HG03025 (cell line): ENCODE data around the gene RAMACL.

ENCODE experiments used
- ATAC-seq: cut with Tn5 transposase; IDR thresholded peaks from one replicate; pipeline ENCODE4 v1.9.1; 2021; ENCODE audit warnings: mild to moderate bottlenecking, moderate library complexity; ENCODE audit not compliant: unreplicated experiment, low FRiP score

Gene RAMACL

DNA sequence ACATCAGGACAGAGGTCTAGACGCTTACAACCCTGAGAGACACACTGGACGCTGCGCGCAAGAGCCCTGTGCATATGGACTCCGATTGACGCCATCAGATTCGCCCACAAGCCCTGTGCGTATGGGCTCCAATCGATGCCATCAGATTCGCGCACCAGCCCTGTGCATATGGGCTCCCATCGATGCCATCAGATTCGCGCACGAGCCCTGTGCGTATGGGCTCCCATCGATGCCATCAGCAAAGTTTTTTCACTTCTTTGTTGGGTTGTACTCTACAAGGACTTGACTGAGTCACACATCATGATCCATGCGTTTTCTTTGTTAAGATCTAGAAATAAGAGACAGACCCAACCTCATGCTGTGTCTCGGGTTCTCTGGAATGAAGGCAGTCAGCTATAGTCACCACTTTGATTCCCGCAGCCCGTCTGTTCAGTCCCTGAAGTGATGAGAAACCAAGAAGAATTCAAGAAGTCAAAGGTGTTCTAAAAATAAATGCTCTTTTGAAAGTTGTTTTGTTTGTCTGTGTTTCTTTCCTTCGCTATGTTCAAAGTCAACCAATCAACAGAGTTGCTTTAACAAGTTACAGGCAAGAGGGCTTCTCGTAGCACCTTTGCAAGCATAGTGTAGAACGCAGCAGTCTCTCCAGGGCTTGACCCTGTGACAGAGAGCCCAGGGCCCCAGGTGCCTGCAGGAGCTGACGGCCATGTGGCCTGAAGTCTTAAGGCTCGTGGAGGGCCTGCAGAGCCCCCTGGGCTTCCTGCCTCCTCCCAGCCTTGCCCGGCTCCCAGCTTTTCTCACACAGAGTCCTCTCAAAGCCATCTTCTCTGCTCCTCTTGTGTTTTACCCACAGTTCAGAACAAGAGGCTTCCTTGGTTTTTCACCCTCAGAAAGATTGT is 32.6 kb upstream of the RAMACL start:
- ATAC-seq: no peak

DNA sequence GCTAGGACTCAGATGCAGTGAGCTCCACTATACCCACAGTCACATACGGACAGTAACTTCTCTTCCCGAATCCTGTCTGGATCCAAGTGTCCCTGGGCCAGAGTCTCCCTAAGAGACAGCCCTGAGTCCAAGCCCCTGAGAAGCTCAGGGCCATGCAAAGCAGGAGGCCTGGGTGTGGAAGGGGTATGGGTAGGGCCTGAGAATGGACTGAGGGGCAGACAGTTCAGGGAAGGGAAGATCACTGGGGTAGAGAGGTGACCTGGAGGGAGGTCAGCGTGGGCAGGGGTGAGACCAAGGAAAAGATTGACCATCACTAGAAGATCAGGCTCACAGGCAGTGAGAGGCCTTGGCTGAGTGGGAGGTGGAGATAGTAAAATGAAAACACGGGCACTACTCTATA is 31.8 kb upstream of the RAMACL start:
- ATAC-seq: no peak

DNA sequence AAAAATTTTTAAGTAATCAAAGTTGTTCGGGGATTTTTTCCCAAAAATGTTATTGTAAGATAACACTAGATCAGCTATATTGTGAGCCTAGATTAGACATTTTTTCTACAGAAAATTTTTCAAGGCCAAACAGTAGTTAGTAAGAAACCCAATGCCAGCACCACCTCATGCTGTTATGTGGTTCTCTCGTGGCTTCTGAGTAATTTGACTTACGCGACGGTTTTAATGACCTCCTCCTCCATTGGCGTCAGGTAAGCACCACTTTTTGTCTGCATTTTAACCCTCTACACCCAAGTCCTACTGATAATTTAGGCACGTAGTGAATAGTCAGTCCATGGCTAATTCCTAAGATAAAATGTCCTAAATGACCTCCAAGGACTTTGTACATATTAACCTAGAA is 30.9 kb upstream of the RAMACL start:
- no peak for ATAC-seq

DNA sequence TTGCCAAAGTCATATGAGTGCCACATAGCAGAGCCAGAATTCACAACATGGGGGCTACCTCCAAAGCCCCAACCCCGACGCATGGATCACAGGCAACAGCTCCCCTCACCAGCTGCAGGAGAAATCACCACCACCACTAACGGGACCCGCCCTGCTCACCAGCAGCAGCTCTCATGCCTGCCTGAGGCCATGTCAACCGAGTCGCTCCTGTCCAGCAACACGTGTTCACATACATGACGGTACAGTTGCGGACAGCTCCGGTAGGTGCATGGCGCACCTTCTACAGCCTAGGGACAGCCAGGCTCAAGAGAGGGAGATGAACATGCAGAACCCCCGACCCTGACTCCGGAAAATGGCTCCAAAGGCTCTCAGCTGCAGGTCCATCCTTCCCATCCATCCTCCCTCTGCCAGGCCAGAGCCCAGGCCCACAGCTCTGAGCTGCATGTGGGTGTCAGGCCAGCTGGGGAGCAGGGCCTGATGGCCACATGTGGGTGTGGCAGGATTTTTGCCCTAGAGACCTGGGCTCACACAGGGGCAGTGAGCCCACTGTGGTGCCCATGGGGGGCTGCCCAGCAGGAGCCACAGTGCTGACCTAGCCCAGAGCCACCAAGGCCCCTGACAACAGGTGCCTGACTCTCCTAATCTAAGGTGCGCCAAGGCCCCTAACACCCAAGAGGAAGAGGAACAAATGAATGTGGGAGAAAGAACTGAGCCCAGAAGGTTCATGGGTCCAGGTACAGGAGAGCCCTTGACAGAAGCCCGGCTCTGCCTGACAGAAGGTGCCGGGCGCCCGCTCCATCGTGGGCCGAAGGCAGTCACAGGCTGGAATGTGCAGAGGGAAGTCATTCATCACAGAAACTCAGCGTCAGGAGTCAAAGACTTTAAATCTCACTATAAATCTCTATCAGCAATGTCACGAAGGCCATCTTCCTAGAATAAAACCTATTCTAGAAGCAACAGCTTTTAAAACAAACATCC is 30.1 kb upstream of the RAMACL start:
- ATAC-seq: no peak

DNA sequence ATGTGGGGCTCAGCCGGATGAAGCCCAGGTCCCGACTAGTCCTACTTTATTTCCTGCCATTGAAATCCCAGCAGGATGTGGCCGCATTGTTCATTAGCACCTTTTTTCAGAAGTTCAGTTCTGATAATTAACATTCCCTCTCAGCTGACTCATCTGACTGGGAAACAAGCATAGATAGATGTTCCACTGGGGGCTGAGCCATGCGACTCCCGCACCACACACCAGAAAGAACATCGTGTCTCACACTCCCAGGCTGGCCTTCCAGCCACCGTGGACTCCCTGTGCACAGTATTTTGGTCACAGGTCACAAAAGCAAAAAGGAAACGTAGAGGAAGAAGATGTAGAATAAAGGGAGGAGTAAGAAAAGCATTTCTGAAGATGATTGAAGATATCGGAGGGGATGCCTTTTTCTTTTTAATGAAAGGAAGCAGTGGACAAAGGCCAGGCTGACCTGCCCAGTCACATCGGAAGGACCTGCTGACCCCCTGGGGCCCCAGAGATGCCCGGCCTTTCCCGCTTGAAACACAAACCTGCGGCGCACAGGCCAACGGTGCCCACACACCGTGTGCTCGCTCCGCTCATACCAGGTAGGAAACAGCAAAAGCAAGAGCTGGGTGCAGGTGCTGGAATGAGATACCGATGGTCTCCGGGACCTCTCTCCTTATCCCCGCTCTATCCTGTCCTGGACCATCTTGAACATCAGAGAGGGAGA is 28.7 kb upstream of the RAMACL start:
- no peak for ATAC-seq

DNA sequence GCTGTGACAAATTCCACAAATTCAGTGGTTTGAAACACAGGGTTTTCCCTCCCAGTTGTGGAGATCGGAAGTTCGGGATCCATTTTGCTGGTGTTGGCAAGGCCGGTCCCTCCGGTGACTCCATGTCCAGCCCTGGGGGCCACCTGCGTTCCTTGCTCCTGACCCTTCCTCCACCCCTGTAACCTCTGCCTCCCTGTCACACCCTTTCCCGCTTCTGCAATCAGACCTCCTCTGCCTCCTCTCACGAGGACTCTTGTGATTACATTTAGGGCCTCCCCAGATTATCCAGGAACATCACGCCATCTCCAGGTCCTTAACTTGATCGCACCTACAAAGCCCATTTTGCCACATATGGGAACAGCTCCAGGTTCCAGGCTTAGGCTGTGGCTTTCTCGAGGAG is 28.1 kb upstream of the RAMACL start:
- no peak for ATAC-seq

DNA sequence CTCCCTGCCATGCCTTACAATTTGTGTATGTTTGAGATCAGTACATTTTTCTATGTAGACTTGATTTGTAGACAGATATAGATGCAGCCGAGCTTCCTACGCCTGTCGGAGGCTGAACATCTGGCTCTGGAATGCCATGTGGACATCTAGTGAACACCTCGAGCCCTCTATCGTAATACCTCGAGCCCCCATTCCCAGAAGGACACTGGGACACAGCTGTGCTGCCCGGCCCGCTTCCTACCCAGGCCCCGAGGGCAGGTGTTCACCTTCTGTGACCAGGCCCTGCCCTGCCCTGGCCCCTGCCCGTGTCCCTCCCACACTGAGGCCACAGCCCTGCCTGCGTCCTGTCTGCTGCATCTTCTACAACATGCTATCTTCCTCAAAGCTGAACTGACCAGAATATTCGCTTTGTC is 27.7 kb upstream of the RAMACL start:
- no peak for ATAC-seq

DNA sequence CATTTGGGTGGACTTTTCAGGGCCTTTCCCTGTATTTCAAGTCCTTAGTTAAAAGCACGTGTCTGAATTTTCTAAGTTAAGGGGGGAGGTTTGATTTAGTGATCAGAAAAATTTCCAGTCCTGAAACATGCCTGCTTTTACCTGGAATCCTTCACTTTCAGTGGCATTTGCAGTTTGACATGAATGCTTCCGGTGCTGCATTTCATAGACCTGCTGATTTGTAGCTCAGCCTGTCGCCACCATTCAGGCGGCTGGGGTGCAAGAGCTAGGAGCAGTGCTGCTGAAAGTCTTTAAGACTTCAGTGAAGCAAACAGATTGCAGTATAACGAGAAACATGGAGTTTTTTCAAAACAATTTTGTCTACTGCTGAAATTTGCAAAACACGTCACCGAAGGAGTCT is 26.5 kb upstream of the RAMACL start:
- no peak for ATAC-seq

DNA sequence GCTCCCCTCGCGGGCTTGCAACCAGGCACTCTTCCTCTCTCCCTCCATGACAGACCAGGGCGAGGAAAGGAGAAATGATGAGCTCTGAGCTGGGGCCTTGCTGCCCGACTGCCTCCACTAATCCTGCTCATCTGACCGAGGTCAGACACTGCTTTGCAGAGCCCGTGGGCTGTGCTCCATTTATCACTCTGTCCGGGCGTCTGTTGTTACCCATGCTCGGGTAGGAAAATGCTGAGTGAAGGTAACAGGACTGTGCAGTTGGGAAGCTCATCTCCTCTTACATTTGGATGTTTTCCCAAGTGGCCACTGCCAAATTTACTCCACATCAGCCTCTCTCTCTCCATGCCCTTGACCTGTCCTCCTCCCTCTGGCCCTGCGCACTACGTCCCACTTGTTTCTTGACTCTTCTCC is 26.0 kb upstream of the RAMACL start:
- ATAC-seq: no peak

DNA sequence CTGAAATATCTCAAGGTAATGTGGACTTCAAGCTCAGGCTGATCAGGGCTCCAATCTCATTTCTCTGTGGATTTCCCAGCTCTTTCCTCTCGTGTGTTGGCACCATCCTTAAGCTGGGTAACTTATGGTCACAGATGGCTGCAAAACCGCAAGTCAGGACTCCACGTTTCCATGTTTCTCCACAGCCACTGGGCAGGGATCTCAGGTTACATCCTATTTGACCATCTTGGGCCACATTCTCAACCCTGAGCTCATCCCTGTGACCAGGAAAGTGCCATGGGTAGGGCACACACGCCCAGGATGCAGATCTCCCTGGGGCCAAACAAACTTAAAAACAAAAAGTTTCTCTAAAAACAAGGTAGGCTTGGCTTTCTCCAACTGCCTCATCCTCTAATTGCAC is 25.2 kb upstream of the RAMACL start:
- no peak for ATAC-seq

DNA sequence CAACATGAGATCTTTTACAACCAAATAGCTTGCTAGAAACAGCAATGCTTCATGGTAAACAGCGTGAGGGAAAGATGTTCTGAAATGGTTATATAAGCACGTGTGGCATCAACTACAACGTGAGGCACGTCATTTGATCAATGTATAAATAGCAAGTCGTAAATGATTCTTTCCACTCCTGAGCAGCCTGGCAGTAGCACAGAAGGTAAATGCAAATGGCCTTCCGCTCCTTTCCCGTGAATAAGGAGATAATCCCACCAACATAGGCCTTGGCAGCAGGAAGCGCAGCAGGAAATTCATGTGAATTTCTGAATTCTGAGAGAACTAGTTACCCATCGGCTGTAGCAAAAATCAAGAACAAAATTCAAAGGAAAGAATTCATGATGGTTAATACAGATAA is 23.6 kb upstream of the RAMACL start:
- ATAC-seq: no peak

DNA sequence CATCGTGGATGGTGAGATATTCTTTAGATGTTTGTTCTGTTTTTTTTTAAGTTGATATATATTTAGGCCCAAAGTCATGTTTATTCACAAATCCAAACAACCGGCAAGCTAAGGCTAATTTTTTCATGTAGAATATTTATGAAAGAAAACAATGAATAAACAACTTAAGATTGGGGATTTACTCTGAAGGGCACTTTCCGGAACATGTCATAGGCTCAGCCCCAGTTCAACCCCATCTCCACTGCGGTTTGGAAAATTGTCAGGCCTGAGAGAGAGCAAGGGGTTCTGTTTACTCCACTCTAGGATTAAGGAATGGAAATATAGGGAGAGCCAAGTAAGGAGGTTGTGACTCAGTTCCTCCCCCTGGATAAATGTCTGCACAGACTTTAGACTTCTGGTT is 22.3 kb upstream of the RAMACL start:
- ATAC-seq: no peak

DNA sequence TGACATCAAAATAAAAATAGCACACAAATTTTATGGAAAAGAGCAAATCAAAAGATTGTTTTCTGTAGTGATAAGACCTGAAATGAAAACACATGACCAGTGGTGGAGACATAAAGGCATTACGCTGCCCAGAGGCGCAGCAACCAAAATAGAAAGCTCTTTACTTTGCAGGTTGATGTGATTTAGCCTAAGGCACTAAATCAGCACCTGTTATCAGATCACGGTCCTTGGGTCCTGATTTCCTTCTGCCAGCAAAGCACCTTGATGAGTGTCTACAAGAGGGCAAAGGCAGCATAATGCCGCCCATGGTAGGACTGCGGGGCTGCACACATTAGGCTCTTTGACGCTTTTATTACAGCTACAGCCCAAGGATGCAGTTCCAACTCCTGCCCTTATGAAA is 19.3 kb upstream of the RAMACL start:
- no peak for ATAC-seq

DNA sequence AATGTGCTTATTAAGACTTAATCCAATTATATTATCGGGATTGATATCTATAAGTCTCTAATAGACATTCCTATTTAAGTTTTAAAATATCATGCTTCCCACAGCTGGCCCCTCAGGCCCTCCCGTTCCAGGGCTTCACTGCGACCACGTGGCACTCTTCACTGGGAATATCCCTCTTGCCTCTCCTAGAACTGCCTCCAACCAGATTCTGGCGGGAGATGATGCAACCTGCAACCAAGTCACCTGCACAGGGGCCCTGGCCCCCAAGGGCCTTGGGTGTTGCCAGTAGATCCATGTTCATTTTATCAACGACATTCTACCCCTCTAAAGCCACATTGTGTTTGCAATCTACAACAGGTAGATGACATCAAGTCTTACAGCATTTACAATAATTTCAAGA is 18.4 kb upstream of the RAMACL start:
- no peak for ATAC-seq

DNA sequence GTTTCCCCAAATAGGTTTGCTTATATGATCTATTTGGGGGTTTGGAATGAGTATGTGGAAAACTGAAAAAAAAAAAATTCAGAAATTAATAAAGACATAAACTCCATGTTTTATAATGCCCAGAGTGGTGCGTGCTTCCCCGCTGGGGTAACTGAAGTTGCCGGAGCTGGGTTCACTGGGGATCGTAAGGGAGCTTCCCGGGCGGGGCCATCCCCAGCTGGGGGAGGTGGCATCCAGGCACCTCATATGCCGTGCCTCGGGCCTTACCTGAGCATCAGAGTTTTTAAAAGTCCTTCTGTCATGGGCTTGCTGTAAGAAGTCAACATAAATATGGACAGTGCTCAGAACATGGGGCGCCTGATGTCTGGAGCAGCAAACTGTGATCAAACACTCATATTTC is 17.9 kb upstream of the RAMACL start:
- no peak for ATAC-seq

DNA sequence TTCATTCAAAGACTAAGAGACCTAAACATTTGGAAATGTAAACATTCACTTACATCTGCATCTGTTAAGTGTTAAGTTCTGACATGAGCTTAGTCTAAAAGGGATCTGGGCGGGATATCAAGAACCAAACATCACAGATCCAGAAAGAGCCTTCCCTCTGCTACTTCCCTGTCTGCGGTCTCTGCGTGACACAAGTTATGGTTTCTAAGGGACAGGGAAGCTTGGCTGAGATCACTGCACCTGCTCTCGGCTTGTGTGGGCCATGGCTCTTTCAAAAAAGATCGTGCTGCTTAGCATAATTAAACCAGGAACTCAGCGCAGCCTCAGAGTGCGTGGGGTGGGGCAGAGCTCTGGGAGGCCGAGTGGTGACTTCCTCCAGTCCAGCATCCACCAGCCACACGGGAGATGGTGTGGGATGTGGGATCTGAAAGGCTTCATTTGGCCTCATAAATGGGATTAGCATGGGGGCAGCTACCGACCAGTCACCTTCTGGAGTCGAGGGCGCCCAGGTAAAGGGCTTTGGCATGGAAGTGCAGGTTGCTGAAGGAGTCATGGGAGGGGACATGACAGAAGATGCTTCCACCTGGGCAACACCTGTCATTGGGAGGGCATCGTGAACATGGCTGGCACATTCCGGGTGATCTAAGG is 16.7 kb upstream of the RAMACL start:
- no peak for ATAC-seq

DNA sequence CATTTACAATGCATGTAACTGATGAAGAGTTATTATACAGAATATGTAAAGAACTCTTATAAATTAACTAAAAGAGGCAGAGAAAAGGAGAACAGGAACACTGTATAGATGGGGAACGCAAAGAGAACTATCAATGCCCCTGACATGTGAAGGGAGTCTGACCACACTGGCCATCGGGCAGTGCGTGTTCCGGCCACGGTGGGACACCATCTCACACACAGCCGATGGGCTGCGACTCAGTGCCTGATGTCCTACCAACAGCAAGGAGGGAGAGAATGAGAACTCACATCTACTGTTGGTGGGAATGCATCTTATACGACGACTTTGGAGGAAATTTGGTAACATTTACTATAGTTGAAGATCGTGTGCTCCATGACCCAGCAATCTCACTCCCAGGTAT is 15.5 kb upstream of the RAMACL start:
- ATAC-seq: no peak

DNA sequence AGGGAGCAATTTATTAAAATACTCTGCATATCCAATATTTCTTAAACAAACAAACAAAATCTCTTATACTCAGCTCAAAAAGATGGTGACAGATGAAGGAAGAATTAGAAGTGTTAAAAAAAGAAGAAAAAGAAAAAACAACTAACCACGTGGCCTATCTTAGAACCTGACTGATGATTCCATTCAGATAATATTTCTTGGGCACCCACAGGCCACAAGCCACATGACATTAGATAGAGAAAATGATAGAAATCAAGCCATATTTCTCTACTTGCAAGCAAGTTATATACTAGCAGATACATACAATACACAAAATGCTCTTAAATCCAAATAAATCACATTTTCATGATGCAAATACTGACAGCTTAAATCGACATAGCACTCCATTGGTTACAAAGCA is 14.5 kb upstream of the RAMACL start:
- no peak for ATAC-seq

DNA sequence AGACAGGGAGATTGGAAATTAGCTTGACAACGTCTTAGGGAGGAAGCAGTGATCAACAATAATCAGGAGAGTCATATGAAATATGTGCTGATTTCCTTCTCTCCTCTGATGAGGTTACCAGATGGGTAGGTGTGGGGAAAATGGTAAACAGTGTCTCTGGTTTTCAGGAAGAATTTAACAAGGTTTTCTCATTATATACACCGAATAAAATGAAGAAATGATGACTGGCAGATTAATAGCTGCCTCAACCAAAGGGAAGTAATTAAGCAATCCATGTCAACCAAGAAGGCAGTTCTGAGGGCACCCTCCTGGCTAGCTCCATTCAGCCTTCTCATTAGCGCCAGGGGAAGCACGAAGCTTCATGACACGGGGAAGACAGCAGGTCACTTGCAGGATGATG is 12.7 kb upstream of the RAMACL start:
- no peak for ATAC-seq

DNA sequence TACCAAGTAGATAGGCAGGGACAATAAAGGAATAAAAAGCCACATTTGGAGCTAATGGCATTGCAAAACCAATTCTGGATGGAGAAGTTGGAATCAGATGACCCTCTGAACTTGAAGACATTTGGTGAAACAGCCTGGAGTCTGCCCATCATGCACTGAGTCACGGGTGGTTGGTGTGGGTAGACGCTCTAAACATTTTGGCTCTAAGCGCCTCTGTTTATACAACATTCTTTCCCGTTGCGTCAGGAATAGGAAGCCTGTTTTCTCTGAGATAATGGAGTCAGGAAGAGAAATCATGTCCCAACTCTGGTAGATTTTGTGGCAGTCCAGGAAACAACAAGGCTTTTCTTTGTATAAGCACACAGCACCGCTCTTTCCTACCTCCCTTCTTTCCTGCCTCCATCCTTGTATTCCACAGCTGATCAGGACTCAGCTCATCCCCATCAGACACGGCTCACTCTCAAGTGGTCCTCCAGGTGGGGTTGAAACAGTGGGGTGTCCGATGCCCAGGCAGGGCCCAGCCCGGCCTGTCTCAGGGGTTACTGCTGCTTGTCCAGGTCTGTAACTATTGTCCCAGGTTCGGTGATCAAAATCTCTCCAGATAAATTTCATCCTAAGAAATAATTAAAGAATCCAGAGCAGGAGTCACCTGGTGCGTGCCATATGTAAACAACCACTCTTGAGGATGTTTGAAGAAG is 12.1 kb upstream of the RAMACL start:
- no peak for ATAC-seq
